Upper lobe of left lung (tissue), 4 donors: ENCODE data around the gene MSI2.

Source experiments
- EP300 ChIP-seq, 4 donors: sonication (generic); formaldehyde crosslinking; IDR thresholded peaks; one replicate each; pipeline ENCODE4 v1.5.1; 2017; ENCODE audit warnings: antibody characterized with exemption in 4 of 4, control low read depth in 2 of 4
- POLR2A ChIP-seq, 4 donors: fragments of 450-650 bp; IDR thresholded peaks; one replicate each; pipeline ENCODE4 v1.5.1; 2016 to 2017; ENCODE audit warnings: antibody characterized with exemption in 4 of 4, mild to moderate bottlenecking in 2 of 4
- TF ChIP-seq, protein P1 (sequence below), 6 experiments: fragments of 450-650 bp in 4 of 6; fragments of 200-600 bp in 2 of 6; sonication (generic) in 2 of 6; IDR thresholded peaks; one replicate each; pipeline ENCODE4 v1.5.1; 2016 to 2019; ENCODE audit warnings: antibody characterized with exemption in 6 of 6

DNA sequence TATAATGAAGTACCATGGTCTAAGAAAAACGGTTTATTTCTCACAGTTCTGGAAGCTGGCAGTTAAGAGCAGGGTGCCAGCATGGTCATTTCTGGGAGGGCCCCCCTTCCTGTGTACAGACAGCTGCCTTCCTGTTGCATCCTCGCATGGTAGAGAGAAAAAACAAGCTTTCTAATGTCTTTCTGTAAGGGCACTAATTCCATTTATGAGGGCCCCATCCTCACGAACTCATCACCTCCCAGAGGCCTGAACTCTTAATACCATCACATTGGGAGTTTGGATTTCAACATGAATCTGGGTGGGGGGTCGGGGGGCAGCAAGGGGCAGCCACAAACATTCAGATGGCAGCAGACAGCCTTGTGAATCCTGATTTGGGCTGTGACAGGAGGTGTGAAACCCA, 339.1 kb downstream of the MSI2 start:
- no peak for TF ChIP-seq EP300 (IDR thresholded peaks at IDR 0.05)
- TF ChIP-seq, protein P1, sequence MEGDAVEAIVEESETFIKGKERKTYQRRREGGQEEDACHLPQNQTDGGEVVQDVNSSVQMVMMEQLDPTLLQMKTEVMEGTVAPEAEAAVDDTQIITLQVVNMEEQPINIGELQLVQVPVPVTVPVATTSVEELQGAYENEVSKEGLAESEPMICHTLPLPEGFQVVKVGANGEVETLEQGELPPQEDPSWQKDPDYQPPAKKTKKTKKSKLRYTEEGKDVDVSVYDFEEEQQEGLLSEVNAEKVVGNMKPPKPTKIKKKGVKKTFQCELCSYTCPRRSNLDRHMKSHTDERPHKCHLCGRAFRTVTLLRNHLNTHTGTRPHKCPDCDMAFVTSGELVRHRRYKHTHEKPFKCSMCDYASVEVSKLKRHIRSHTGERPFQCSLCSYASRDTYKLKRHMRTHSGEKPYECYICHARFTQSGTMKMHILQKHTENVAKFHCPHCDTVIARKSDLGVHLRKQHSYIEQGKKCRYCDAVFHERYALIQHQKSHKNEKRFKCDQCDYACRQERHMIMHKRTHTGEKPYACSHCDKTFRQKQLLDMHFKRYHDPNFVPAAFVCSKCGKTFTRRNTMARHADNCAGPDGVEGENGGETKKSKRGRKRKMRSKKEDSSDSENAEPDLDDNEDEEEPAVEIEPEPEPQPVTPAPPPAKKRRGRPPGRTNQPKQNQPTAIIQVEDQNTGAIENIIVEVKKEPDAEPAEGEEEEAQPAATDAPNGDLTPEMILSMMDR (IDR thresholded peaks at IDR 0.05), result no peak
- no peak for TF ChIP-seq POLR2A (IDR thresholded peaks at IDR 0.05)
